Adrenal gland (tissue), 12 donors: Measurements from ENCODE around the gene CTNND2. TPM values are rescaled to one million over a fixed set of nuclear protein-coding genes. Genes with fewer than 3 reads are reported as not detected.

Experiments
- DNase-seq, 7 donors: peaks; one replicate each; pipeline ENCODE4 v3.0.0-alpha.2; 2019 to 2020
- H3K27ac ChIP-seq, 5 donors: fragments of 200-600 bp; sonication (generic) in 4 of 5; 1 replicate in 3 of 5; 2 replicates in 2 of 5; pipeline versions ENCODE4 v1.5.1 to v1.8.0; 2016 to 2020; ENCODE audit warnings: mild to moderate bottlenecking in 1 of 5
- H3K27me3 ChIP-seq: fragments of 200-600 bp; 2 replicates; pipeline ENCODE4 v1.8.0; 2021
- H3K36me3 ChIP-seq, 2 donors: fragments of 200-600 bp; replicated peaks in 1 of 2; 1 replicate in 1 of 2; 2 replicates in 1 of 2; pipeline versions ENCODE4 v1.5.1 to v1.8.0; 2018 to 2022
- H3K4me1 ChIP-seq, 2 donors: fragments of 200-600 bp; replicated peaks in 1 of 2; 1 replicate in 1 of 2; 2 replicates in 1 of 2; pipeline versions ENCODE4 v1.5.1 to v1.8.0; 2018 to 2021
- H3K4me3 ChIP-seq, 4 donors: fragments of 200-600 bp; sonication (generic) in 3 of 4; one replicate each; pipeline ENCODE4 v1.5.1; 2016 to 2018
- H3K9me3 ChIP-seq, 3 donors: fragments of 200-600 bp; sonication (generic) in 1 of 3; replicated peaks in 1 of 3; 1 replicate in 2 of 3; 2 replicates in 1 of 3; pipeline versions ENCODE4 v1.5.1 to v1.8.0; 2016 to 2021
- CTCF ChIP-seq, 6 experiments: fragments of 450-650 bp in 4 of 6; fragments of 200-600 bp in 2 of 6; sonication (generic) in 1 of 6; IDR thresholded peaks; 1 replicate in 5 of 6; 2 replicates in 1 of 6; pipeline versions ENCODE4 v1.5.1 to v1.8.0; 2016 to 2021; ENCODE audit warnings: antibody characterized with exemption in 6 of 6, mild to moderate bottlenecking in 2 of 6, moderate library complexity in 1 of 6
- POLR2A ChIP-seq, 2 donors: fragments of 450-650 bp; IDR thresholded peaks; one replicate each; pipeline ENCODE4 v1.6.1; 2017; ENCODE audit warnings: antibody characterized with exemption in 2 of 2, mild to moderate bottlenecking in 2 of 2, moderate library complexity in 1 of 2
- WGBS, 4 donors: extraction: QIAGEN DNeasy Blood & Tissue Kit in 2 of 4; methylation state at CpG; one replicate each; pipeline versions ENCODE4 v1.1.5 to v1.1.7; 2013 to 2017; 5-methylcytosine and 5-hydroxymethylcytosine counted together
- intact Hi-C, 2 donors: fragments of 100-400 bp; cut with DNase I; formaldehyde crosslinking; loops; one replicate each; pipeline versions ENCODE4 v1.14.1 to v1.15.0; 2022 to 2023
- polyA plus RNA-seq, 3 donors: library from polyadenylated mRNA; stranded (reverse); fragments of 200-250 nt in 2 of 3; fragments of 350-450 nt in 1 of 3; fragmentation: Illumina TruSeq in 1 of 3; extraction: RNeasy Lipid Tissue Mini Kit (QIAGEN cat#74804) in 1 of 3; gene quantifications; one replicate each; pipeline ENCODE4 v1.2.3, GENCODE V29; 2013 to 2014
- total RNA-seq, 9 donors: library from RNA; depleted of rRNA in 4 of 9; stranded (reverse); fragments of >200 nt in 4 of 9; fragments of 120-200 nt in 1 of 9; fragmentation: NEBNext Ultra II Directional in 1 of 9; extraction: Animal tissue kit (Norgen Biotek cat#: 25700) in 1 of 9; gene quantifications; one replicate each; pipeline versions ENCODE4 v1.1.0 to v1.2.4, GENCODE V29; 2013 to 2023
- donor health status: healthy with polysubstance abuse.
- donor health status: Bipolar disorder and iron deficiency.
- donor health status: DM: yes; HTN: yes; CAD: no.
- donor health status: DM: no; HTN: no; CAD: no.
- donor health status: DM: no; HTN: no; CAD: no.
- donor health status: DM: yes; HTN: yes; CAD: no.

Gene CTNND2
- total and polyA plus RNA-seq, 12 donors = 0.34 to 4.2 (median 1.1) TPM; not detected in 1

GRCh38 chr5:11719888-11720481 is 184.3 kb downstream of the CTNND2 start:
- intact Hi-C loops = no loop called here
- 18 to 36% (median 25%) methylated on average over 5 of the region's 5 CpGs for WGBS, 4 donors

GRCh38 chr5:11715461-11716196 is 188.6 kb downstream of the CTNND2 start:
- Histone ChIP-seq H3K36me3 (no peaks in the 10 kb centered on the region), H3K27ac (no peak overlapping the region), H3K4me1 (no peaks in the 10 kb centered on the region), H3K4me3 (no peak overlapping the region), H3K9me3 (no peaks in the 10 kb centered on the region), H3K27me3 (no peaks in the 10 kb centered on the region)
- TF ChIP-seq CTCF (IDR thresholded peaks at IDR 0.05) (no peak), POLR2A (IDR thresholded peaks at IDR 0.05) (no peak)
- 80 to 87% (median 84%) methylated on average over 6 of the region's 6 CpGs for WGBS, 4 donors
- intact Hi-C loops = no loop called here
- no peak for DNase-seq

More at GRCh38 chr5:11719888-11720481, 184.3 kb downstream of the CTNND2 start:
- H3K4me3 ChIP-seq = no peak overlapping the region
- no peaks in the 10 kb centered on the region for H3K9me3 ChIP-seq
- H3K27ac ChIP-seq = no peak overlapping the region
- no peaks in the 10 kb centered on the region for H3K36me3 ChIP-seq
- no peaks in the 10 kb centered on the region for H3K4me1 ChIP-seq
- DNase-seq = peak; percentile 19 to 85 (median 43)
- TF ChIP-seq CTCF (IDR thresholded peaks at IDR 0.05) (peak in 4 of 6 experiments; percentile 13 to 42 (median 36)), POLR2A (IDR thresholded peaks at IDR 0.05) (no peak)
- H3K27me3 ChIP-seq = no peaks in the 10 kb centered on the region

GRCh38 chr5:11711932-11712331 is 192.3 kb downstream of the CTNND2 start:
- H3K27me3 ChIP-seq = no peaks in the 10 kb centered on the region
- H3K4me1 ChIP-seq = no peaks in the 10 kb centered on the region
- no peak for DNase-seq
- H3K36me3 ChIP-seq = no peaks in the 10 kb centered on the region
- TF ChIP-seq POLR2A (IDR thresholded peaks at IDR 0.05) (no peak), CTCF (IDR thresholded peaks at IDR 0.05) (no peak)
- no peaks in the 10 kb centered on the region for H3K9me3 ChIP-seq
- intact Hi-C loops = no loop called here
- 45 to 75% (median 61%) methylated on average over 1 of the region's 1 CpG for WGBS, 4 donors
- H3K4me3 ChIP-seq = no peak overlapping the region
- H3K27ac ChIP-seq = no peak overlapping the region

GRCh38 chr5:11709021-11709420 is 195.2 kb downstream of the CTNND2 start:
- no peaks in the 10 kb centered on the region for H3K27me3 ChIP-seq
- DNase-seq = no peak
- no peaks in the 10 kb centered on the region for H3K4me1 ChIP-seq
- no peak for TF ChIP-seq CTCF (IDR thresholded peaks at IDR 0.05)
- no peak for TF ChIP-seq POLR2A (IDR thresholded peaks at IDR 0.05)
- H3K9me3 ChIP-seq = no peaks in the 10 kb centered on the region
- intact Hi-C loops = no loop called here
- no peak overlapping the region for H3K27ac ChIP-seq
- H3K4me3 ChIP-seq = no peak overlapping the region
- 38 to 71% (median 61%) methylated on average over 4 of the region's 4 CpGs for WGBS, 4 donors
- no peaks in the 10 kb centered on the region for H3K36me3 ChIP-seq
